GM18517 (cell line): ENCODE results near the gene SP100.
A peak's percentile ranks its signal among the peaks of the same experiment; 100 is the strongest.

Experiments used
- ATAC-seq: cut with Tn5 transposase; IDR thresholded peaks from one replicate; pipeline ENCODE4 v1.9.1; 2021; ENCODE audit warnings: mild to moderate bottlenecking, moderate library complexity; ENCODE audit not compliant: unreplicated experiment

SP100 gene

DNA sequence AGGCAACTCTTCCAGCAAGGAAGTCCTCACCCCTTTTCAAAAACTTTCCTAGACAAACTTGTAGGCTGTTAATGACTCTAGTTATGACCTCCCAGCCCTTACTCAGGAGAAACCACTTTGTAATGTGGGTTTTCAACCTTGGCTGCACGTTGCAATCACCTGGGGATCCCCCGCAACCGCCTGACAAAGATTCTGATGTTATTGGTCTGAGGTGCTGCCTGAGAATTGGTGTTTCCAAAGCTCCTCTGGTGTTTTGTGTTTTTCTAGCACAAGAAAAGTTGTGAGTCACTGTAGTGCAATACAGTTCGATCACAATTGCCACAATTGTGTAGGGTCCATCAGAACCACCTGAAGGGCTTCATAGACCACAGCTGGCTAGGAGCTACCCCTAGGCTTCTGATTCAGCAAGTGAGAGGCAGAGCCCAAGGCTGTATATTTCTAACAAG is 121.6 kb downstream of the SP100 start:
- ATAC-seq: peak; percentile 67

DNA sequence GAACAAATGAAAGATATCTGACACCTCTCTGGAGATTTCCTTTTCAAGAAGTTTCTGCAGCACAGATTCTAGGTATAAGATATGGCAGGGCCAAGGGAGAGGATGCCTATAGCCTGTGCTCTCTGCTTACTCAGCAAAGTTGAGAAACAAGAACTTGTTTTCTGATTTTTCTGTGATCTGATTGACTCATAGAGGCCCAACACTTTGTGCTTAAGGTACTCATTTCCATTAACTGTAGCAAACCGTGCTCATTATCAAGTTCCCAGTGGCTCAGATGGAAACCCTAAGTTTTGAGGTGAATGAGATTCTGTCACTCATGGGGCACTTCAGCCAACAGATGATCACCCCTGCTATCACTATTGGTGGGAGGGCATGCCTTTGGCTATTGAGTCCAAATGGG is 124.3 kb downstream of the SP100 start:
- ATAC-seq: no peak

GRCh38 chr2:230541934-230542380 is 126.0 kb downstream of the SP100 start:
- peak; percentile 79 for ATAC-seq

DNA sequence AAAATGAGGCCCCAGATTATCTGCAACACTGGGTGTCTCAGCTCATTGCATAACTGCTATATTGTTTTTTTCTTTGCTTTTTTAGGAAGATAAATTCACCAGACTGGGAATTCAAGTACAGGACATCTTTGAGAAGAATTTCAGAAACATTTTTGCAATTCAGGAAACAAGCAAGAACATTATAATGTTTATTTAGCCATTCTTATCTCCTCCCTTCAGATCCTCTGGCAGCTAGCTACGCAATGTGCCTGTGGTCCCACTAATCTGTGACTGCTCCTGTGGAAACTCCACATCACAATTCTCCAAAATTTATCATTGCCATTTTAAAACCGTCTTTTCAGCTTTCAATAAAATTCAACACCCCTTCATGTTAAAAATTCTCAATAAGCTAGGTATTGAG is 126.8 kb downstream of the SP100 start:
- no peak for ATAC-seq

DNA sequence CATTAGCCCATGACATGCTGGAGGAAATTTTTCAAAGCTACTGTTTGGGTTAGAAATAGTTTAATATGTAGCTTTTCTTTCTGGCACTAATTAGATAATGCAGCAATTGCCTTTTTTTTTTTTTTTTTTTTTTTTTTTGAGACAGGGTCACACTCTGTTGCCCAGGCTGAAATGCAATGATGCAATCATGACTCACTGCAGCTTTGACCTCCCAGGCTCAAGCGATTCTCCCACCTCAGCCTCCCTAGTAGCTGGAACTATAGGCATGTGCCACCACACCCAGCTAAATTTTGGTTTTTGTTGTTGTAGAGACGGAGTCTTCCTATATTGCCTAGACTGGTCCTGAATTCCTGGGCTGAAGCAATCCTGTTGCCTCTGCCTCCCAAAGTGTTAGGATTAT is 136.2 kb downstream of the SP100 start:
- ATAC-seq: no peak

DNA sequence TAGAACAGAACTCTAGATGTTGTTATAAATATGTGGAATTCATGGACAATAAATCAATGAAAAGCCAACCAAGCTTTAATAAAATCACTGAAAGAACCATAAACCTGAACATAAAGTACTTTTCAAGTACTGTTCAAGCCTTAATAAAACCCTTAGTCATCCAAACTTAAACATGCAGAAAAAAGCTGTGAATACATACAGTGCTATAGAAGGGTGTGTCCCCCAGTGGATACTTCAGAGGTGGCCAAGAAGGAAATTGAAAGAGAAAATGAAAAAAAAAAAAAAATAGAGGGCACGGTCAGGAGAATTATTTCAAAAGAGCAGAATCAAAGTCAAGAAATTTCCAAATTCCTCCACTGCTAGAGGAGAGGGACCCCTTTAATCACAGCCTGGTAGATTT is 141.1 kb downstream of the SP100 start:
- ATAC-seq: no peak

GRCh38 chr2:230564805-230565779 is 149.1 kb downstream of the SP100 start:
- ATAC-seq: no peak

- no peak for ATAC-seq
Measured at GRCh38 chr2:230569298-230569697, 153.3 kb downstream of the SP100 start.

DNA sequence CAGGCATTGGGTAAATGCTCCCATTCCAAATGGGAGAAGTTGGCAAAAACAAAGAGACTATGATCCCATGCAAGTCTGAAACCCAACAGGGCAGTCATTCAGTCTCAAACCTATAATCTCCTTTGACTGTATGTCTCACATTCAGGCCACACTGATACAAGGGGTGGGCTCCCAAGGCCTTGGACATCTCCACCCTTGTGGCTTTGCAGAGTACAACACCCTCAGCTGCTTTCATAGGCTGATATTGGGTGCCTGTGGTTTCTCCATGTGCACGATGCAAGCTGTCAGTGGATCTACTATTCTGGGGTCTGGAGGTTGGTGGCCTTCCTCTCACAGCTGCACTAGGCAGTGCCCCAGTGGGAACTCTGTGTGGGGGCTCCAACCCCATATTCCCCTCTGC is 155.0 kb downstream of the SP100 start:
- no peak for ATAC-seq

GRCh38 chr2:230575642-230576324 is 159.8 kb downstream of the SP100 start:
- no peak for ATAC-seq

GRCh38 chr2:230577114-230577513 is 161.1 kb downstream of the SP100 start:
- no peak for ATAC-seq

GRCh38 chr2:230578106-230578505 is 162.1 kb downstream of the SP100 start:
- no peak for ATAC-seq

DNA sequence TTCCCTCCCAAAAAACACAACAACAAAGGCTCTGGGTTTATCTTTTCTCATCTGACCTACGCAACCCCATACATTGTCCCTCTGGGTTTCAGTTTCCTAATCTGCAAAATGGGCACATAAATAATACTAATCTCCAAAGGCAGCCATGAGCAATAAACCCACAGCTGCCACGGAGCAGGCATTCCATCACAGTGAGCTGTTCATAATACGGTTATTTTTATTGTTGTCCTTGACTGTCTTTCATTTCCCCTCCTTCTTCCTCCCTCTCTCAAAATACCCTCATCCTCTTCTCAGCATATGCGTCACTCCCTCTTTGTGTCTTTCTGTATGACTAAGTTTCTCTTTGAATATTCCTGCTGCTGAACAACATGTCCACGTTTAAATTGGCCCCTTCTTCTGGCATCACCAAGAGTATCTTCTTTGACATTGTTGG is 166.9 kb downstream of the SP100 start:
- peak; percentile 72 for ATAC-seq

DNA sequence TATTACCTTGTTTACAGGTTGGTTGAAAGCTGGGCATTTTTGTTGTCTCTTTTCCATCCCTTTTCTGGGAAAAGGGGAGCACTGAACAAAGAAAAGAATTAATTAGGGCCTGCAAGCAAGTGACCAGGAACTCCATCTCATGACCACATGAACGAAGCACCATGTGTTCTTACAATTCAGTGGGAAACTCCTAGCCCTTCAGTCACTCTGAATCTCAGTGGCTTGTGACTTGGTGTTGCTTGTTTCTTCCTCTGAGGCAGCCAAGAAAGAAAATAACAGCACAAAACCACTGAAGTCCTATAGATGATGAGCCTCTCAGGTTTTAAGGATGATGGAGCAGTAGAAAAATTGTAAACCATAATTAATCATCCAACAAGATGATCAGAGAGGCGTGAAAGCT is 167.6 kb downstream of the SP100 start:
- peak; percentile 5 for ATAC-seq

GRCh38 chr2:230586328-230586982 is 170.5 kb downstream of the SP100 start:
- no peak for ATAC-seq

- no peak for ATAC-seq
Measured at GRCh38 chr2:230589025-230589424, 173.0 kb downstream of the SP100 start.

- peak; percentile 96 for ATAC-seq
Measured at GRCh38 chr2:230589497-230590015, 173.6 kb downstream of the SP100 start.

- ATAC-seq: no peak
Measured at GRCh38 chr2:230590333-230590732, 174.3 kb downstream of the SP100 start.

- no peak for ATAC-seq
Measured at GRCh38 chr2:230591850-230592249, 175.8 kb downstream of the SP100 start.

DNA sequence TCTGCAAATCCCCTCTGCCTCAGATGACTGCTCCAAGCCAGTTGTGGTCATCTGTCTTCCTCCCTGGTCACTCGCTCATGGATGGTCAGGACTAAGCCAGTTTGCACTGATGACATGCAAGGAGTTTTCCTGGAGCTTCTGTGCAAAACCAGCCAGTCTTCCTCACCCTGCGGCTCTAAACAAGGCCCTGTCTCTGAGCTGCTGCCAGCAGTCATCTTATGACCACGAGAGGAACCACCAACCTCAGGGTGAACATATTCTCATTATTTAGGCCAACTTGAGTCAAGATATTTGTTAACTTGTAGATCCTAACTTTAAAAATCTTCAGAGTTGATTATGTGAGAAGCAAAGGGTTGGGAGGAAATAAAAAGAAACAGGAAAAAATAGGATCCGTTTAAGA is 176.8 kb downstream of the SP100 start:
- ATAC-seq: no peak
